K562 (cell line): ENCODE measurements around the gene DNASE1L1. TPM values are rescaled to one million over a fixed set of nuclear protein-coding genes. Genes with fewer than 3 reads are reported as not detected.
A peak's percentile ranks its signal among the peaks of the same experiment; 100 is the strongest.

ENCODE experiments used
- ERF ChIP-seq: fragments of 450-650 bp; formaldehyde crosslinking; IDR thresholded peaks from 2 replicates; pipeline ENCODE4 v1.4.0; 2020; ENCODE audit warnings: mild to moderate bottlenecking, mixed read lengths
- HLTF ChIP-seq: fragments of 450-650 bp; IDR thresholded peaks from 2 replicates; pipeline ENCODE4 v1.6.1; 2016
- POLR2B ChIP-seq: fragments of 450-650 bp; IDR thresholded peaks from 2 replicates; pipeline ENCODE4 v1.6.1; 2018; ENCODE audit warnings: low read depth; ENCODE audit not compliant: partially characterized antibody
- RNF2 ChIP-seq: sonication (generic); IDR thresholded peaks from 2 replicates; pipeline ENCODE4 v1.6.1; 2016
- TAF7 ChIP-seq: fragments of 450-650 bp; IDR thresholded peaks from 2 replicates; pipeline ENCODE4 v1.6.1; 2016; ENCODE audit warnings: missing genetic modification characterization, missing compliant biosample characterization
- YY1 ChIP-seq, 3 experiments: IDR thresholded peaks; 2 replicates each; pipeline ENCODE4 v1.6.1; 2011; ENCODE audit warnings: low read length in 2 of 3, mild to moderate bottlenecking in 2 of 3, moderate library complexity in 2 of 3, borderline replicate concordance in 1 of 3, control low read depth in 1 of 3, low read depth in 1 of 3; ENCODE audit not compliant: insufficient read depth in 3 of 3, insufficient replicate concordance in 2 of 3, control insufficient read depth in 1 of 3, insufficient read length in 1 of 3; ENCODE audit errors: extremely low read depth in 1 of 3
- ZNF146 ChIP-seq: IDR thresholded peaks from one replicate; pipeline ENCODE4 v1.6.1; 2018; ENCODE audit warnings: missing compliant biosample characterization; ENCODE audit not compliant: unreplicated experiment
- polyA plus RNA-seq, 8 experiments: library from polyadenylated mRNA; depleted of rRNA in 4 of 8; stranded (reverse) in 5 of 8; unstranded in 3 of 8; fragments of >200 nt; fragmentation: Nextera tagmentation in 2 of 8; fragmentation: Illumina TruSeq in 1 of 8; extraction: Ambion mirVana in 2 of 8; extraction: Trizol in 1 of 8; gene quantifications; 2 replicates each; pipeline versions ENCODE4 v1.2.1 to v1.2.3, GENCODE V29; 2011 to 2014; ENCODE audit warnings: inconsistent platforms in 1 of 8, missing spikeins in 1 of 8
- total RNA-seq, 7 experiments: library from RNA; depleted of rRNA in 6 of 7; stranded (reverse); fragments of >200 nt in 6 of 7; fragmentation: Illumina TruSeq in 2 of 7; extraction: Trizol in 2 of 7; gene quantifications; 2 replicates each; pipeline versions ENCODE4 v1.2.1 to v1.2.3, GENCODE V29; 2011 to 2021; ENCODE audit warnings: low replicate concordance in 1 of 7
- TF ChIP-seq, protein P1 (sequence below): fragments of 450-650 bp; IDR thresholded peaks from 2 replicates; pipeline ENCODE4 v1.6.1; 2016; ENCODE audit warnings: mild to moderate bottlenecking, moderate library complexity
- TF ChIP-seq, protein P2 (sequence below): fragments of 450-650 bp; formaldehyde crosslinking; IDR thresholded peaks from 2 replicates; pipeline ENCODE4 v1.4.0; 2022; ENCODE audit warnings: mild to moderate bottlenecking, moderate library complexity
- TF ChIP-seq, protein P3 (sequence below): fragments of 250-450 bp; sonication (Bioruptor Pico); IDR thresholded peaks from 2 replicates; pipeline ENCODE4 v1.9.0; 2021; ENCODE audit warnings: mild to moderate bottlenecking, inconsistent platforms

DNASE1L1 gene
- total and polyA plus RNA-seq, 9 of the 15 experiments (the other 6 are each of a cell fraction or from before 2014, with no cell fraction given) = 0.73 to 12.6 (median 7.9) TPM

DNA sequence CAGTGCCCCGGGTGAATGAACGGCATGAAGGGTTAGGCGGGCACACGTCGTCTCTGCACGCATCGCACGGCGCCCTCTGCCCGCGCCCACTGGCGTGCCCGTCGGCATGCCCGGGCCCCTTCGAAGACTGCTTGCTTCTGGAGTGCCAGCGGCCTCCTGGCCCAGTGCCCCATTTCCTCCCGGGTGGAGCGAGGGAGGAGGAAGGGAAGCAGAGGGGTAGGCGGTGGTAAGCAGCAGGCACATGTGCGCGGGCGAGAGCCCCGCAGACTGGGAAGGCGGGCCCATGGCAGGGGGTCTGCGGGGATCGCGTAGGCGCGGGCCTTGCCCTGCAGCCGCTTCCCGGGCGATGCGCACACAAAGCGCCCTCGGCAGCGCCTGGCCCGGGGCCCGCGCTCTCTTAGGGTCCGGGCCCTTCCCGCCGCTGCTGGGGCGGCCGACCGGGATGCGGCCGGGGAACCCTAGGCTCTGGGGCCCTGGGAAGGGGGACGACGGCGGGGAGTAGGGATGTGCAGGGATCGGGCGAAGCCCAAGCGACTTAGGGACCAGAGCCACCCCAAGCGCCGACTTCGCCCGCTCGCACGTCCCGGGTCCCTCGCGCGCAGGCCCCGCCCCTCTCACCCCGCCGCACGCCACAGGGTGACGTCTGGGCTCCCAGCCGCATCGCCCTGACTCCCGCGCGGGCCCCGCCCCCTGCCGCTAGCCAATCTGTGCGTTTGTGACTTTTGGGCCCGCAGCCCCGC is 30.8 kb downstream of the DNASE1L1 start (continued):
- TF ChIP-seq, protein P1, sequence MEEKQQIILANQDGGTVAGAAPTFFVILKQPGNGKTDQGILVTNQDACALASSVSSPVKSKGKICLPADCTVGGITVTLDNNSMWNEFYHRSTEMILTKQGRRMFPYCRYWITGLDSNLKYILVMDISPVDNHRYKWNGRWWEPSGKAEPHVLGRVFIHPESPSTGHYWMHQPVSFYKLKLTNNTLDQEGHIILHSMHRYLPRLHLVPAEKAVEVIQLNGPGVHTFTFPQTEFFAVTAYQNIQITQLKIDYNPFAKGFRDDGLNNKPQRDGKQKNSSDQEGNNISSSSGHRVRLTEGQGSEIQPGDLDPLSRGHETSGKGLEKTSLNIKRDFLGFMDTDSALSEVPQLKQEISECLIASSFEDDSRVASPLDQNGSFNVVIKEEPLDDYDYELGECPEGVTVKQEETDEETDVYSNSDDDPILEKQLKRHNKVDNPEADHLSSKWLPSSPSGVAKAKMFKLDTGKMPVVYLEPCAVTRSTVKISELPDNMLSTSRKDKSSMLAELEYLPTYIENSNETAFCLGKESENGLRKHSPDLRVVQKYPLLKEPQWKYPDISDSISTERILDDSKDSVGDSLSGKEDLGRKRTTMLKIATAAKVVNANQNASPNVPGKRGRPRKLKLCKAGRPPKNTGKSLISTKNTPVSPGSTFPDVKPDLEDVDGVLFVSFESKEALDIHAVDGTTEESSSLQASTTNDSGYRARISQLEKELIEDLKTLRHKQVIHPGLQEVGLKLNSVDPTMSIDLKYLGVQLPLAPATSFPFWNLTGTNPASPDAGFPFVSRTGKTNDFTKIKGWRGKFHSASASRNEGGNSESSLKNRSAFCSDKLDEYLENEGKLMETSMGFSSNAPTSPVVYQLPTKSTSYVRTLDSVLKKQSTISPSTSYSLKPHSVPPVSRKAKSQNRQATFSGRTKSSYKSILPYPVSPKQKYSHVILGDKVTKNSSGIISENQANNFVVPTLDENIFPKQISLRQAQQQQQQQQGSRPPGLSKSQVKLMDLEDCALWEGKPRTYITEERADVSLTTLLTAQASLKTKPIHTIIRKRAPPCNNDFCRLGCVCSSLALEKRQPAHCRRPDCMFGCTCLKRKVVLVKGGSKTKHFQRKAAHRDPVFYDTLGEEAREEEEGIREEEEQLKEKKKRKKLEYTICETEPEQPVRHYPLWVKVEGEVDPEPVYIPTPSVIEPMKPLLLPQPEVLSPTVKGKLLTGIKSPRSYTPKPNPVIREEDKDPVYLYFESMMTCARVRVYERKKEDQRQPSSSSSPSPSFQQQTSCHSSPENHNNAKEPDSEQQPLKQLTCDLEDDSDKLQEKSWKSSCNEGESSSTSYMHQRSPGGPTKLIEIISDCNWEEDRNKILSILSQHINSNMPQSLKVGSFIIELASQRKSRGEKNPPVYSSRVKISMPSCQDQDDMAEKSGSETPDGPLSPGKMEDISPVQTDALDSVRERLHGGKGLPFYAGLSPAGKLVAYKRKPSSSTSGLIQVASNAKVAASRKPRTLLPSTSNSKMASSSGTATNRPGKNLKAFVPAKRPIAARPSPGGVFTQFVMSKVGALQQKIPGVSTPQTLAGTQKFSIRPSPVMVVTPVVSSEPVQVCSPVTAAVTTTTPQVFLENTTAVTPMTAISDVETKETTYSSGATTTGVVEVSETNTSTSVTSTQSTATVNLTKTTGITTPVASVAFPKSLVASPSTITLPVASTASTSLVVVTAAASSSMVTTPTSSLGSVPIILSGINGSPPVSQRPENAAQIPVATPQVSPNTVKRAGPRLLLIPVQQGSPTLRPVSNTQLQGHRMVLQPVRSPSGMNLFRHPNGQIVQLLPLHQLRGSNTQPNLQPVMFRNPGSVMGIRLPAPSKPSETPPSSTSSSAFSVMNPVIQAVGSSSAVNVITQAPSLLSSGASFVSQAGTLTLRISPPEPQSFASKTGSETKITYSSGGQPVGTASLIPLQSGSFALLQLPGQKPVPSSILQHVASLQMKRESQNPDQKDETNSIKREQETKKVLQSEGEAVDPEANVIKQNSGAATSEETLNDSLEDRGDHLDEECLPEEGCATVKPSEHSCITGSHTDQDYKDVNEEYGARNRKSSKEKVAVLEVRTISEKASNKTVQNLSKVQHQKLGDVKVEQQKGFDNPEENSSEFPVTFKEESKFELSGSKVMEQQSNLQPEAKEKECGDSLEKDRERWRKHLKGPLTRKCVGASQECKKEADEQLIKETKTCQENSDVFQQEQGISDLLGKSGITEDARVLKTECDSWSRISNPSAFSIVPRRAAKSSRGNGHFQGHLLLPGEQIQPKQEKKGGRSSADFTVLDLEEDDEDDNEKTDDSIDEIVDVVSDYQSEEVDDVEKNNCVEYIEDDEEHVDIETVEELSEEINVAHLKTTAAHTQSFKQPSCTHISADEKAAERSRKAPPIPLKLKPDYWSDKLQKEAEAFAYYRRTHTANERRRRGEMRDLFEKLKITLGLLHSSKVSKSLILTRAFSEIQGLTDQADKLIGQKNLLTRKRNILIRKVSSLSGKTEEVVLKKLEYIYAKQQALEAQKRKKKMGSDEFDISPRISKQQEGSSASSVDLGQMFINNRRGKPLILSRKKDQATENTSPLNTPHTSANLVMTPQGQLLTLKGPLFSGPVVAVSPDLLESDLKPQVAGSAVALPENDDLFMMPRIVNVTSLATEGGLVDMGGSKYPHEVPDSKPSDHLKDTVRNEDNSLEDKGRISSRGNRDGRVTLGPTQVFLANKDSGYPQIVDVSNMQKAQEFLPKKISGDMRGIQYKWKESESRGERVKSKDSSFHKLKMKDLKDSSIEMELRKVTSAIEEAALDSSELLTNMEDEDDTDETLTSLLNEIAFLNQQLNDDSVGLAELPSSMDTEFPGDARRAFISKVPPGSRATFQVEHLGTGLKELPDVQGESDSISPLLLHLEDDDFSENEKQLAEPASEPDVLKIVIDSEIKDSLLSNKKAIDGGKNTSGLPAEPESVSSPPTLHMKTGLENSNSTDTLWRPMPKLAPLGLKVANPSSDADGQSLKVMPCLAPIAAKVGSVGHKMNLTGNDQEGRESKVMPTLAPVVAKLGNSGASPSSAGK = peak; percentile 79
- TF ChIP-seq, protein P2, sequence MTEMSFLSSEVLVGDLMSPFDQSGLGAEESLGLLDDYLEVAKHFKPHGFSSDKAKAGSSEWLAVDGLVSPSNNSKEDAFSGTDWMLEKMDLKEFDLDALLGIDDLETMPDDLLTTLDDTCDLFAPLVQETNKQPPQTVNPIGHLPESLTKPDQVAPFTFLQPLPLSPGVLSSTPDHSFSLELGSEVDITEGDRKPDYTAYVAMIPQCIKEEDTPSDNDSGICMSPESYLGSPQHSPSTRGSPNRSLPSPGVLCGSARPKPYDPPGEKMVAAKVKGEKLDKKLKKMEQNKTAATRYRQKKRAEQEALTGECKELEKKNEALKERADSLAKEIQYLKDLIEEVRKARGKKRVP (CRISPR knock-in tag) = no peak
- TF ChIP-seq, protein P3, sequence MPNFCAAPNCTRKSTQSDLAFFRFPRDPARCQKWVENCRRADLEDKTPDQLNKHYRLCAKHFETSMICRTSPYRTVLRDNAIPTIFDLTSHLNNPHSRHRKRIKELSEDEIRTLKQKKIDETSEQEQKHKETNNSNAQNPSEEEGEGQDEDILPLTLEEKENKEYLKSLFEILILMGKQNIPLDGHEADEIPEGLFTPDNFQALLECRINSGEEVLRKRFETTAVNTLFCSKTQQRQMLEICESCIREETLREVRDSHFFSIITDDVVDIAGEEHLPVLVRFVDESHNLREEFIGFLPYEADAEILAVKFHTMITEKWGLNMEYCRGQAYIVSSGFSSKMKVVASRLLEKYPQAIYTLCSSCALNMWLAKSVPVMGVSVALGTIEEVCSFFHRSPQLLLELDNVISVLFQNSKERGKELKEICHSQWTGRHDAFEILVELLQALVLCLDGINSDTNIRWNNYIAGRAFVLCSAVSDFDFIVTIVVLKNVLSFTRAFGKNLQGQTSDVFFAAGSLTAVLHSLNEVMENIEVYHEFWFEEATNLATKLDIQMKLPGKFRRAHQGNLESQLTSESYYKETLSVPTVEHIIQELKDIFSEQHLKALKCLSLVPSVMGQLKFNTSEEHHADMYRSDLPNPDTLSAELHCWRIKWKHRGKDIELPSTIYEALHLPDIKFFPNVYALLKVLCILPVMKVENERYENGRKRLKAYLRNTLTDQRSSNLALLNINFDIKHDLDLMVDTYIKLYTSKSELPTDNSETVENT = 0 out of 2 replicates have a peak, but pooled peaks have one; percentile 10
- TF ChIP-seq HLTF = no peak
- TF ChIP-seq ERF = 0 out of 2 replicates have a peak, but pooled peaks have one; percentile 33
- TF ChIP-seq RNF2 = peak; percentile 62; the same call in 1 of the 2 replicates
- TF ChIP-seq TAF7 (tag) = no peak
- peak in 1 of 3 experiments; percentile 12 for TF ChIP-seq YY1 (IDR thresholded peaks at IDR 0.05; ENCODE audit: borderline replicate concordance in 1 of 3, control insufficient read depth in 1 of 3, extremely low read depth in 1 of 3, insufficient read depth in 3 of 3, insufficient read length in 1 of 3, insufficient replicate concordance in 2 of 3, low read depth in 1 of 3, low read length in 2 of 3)
- TF ChIP-seq ZNF146 = peak; percentile 8
- TF ChIP-seq POLR2B = peak; percentile 49
